Effector memory CD4-positive, alpha-beta T cell (primary cell): ENCODE data around the gene PRUNE2.
"Not testable (repeated sequence)": the region's sequence is repeated elsewhere in the genome, so short reads cannot be mapped to it uniquely, and the experiment has no call there.

Experiments used
- DNase-seq, 3 donors: peaks; one replicate each; pipeline ENCODE4 v3.0.0-alpha.2; 2020
- H3K27ac ChIP-seq: 2 replicates; pipeline ENCODE4 v1.7.0; 2013; ENCODE audit warnings: mild to moderate bottlenecking, low read length, moderate library complexity; ENCODE audit not compliant: insufficient read depth, poor library complexity, severe bottlenecking
- H3K27me3 ChIP-seq: replicated peaks from 2 replicates; pipeline ENCODE4 v1.7.0; 2013; ENCODE audit warnings: mild to moderate bottlenecking, low read length; ENCODE audit not compliant: insufficient read depth, control insufficient read depth, poor library complexity, severe bottlenecking
- H3K36me3 ChIP-seq: 2 replicates; pipeline ENCODE4 v1.7.0; 2013; ENCODE audit warnings: mild to moderate bottlenecking, low read length, moderate library complexity; ENCODE audit not compliant: control insufficient read depth, insufficient read depth
- H3K4me1 ChIP-seq: 2 replicates; pipeline ENCODE4 v1.7.0; 2013; ENCODE audit warnings: low read length, mild to moderate bottlenecking; ENCODE audit not compliant: control insufficient read depth, insufficient read depth, poor library complexity, severe bottlenecking
- H3K4me3 ChIP-seq: 2 replicates; pipeline ENCODE4 v1.7.0; 2013; ENCODE audit warnings: low read length, low read depth, mild to moderate bottlenecking; ENCODE audit not compliant: insufficient read depth, poor library complexity, severe bottlenecking
- H3K9me3 ChIP-seq: 2 replicates; pipeline ENCODE4 v1.7.0; 2013; ENCODE audit warnings: mild to moderate bottlenecking, low read length, moderate library complexity; ENCODE audit not compliant: control insufficient read depth

Gene PRUNE2

DNA sequence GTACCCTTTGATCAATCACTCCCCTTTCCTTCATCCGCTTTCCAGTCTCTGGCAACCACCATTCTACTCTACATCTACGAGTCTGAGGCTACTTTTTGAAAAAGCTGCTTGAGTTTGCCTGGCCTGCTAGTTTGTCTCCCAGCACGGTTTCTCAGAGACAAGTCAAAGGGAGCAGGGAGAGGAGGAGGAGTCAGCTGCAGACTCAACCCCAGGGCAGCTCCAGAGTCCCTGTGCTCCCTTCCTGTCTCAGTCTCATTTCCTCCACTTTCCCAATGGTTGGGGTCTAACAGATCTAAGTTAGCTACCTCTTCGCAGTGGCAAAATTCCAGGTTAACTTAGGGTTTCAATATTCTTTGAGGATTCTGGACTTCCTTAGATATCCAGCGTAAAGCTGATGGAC lies 221.7 kb downstream of the PRUNE2 start:
- no peaks in the 10 kb centered on the region for H3K9me3 ChIP-seq
- H3K4me3 ChIP-seq: no peak overlapping the region
- no peaks in the 10 kb centered on the region for H3K36me3 ChIP-seq
- H3K4me1 ChIP-seq: no peaks in the 10 kb centered on the region
- H3K27me3 ChIP-seq: no peaks in the 10 kb centered on the region
- H3K27ac ChIP-seq: no peak overlapping the region
- DNase-seq: no peak

DNA sequence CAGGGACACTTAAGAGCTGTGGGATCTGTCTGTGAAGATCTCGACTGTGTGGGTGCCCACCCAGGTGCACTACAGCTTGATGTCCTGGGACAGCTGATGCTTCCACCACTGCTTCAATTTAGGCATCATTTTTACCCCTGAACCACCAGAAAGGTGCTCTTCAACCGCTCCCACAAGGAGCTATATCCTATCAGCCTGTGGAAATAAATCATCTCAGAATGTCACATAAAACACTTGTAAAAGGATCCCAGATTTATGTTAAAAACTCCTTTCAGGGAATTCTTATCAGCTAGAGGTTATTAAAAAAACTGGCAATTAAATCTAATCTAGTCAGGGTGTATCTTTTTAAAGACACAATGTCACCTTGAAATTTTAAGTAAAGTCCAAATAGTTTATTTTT lies 224.4 kb downstream of the PRUNE2 start:
- H3K27ac ChIP-seq: no peak overlapping the region
- H3K9me3 ChIP-seq: no peaks in the 10 kb centered on the region
- H3K36me3 ChIP-seq: no peaks in the 10 kb centered on the region
- no peak overlapping the region for H3K4me3 ChIP-seq
- no peaks in the 10 kb centered on the region for H3K27me3 ChIP-seq
- no peaks in the 10 kb centered on the region for H3K4me1 ChIP-seq
- DNase-seq: no peak

DNA sequence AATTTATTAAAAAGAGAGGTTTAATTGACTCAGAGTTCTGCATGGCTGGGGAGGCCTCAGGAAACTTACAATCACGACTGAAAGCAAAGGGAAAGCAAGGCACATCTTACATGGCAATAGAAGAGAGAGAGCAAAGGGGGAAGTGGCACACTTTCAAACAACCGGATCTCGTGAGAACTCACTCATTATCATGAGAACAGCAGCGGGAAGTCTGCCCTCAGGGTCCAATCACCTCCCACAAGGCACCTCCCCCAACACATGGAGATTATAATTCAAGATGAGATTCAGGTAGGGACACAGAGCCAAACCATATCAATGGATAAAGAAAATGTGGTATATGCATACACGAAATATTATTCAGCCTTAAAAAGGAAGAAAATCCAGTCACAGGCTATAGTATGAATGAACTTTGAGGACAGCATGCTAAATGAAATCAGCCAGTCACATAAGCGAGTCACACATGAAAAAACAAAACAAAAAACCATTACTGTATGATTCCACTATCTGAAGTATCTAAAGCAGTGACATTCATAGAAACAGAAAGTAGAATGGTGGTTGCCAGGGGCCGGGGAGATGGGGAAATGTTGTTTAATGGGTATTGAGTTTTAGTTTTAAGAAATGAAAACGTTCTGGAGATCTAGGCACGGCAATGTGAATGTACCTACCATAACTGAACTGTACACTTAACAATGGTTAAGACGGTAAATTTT lies 225.0 kb downstream of the PRUNE2 start:
- Histone ChIP-seq H3K27ac (no peak overlapping the region), H3K36me3 (no peaks in the 10 kb centered on the region), H3K9me3 (no peaks in the 10 kb centered on the region), H3K4me1 (no peaks in the 10 kb centered on the region), H3K27me3 (no peaks in the 10 kb centered on the region), H3K4me3 (no peak overlapping the region)
- DNase-seq: no peak

DNA sequence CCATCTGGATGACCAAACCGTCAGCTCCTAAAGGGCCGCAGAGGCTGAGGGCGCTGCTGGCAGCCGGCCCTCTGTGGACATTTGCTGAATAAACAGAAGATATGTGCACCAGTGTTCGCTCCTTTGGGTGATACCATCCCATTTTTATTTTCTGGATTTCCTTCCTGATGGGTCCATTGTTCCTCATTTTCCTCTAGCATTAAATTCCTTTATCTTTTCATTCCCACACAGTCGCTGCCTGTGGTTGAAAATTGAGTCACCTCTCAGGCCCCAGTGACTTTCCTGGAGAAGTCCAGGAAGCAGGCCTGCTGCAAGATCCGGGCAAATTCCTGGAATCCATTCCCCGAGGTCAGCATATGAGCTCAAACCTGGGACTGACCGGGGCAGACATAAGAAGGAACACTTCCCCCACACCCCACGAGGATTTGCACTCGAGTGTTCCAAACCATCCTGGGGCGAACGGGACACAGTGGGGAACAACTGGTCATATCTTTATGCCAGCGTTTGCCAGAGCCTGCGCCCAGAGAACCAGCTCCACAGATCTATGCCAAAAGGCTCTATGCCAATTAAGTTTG lies 228.3 kb downstream of the PRUNE2 start:
- Histone ChIP-seq H3K27ac (no peak overlapping the region), H3K4me3 (no peak overlapping the region), H3K9me3 (no peaks in the 10 kb centered on the region), H3K27me3 (no peaks in the 10 kb centered on the region), H3K4me1 (no peaks in the 10 kb centered on the region), H3K36me3 (no peaks in the 10 kb centered on the region)
- DNase-seq: no peak

DNA sequence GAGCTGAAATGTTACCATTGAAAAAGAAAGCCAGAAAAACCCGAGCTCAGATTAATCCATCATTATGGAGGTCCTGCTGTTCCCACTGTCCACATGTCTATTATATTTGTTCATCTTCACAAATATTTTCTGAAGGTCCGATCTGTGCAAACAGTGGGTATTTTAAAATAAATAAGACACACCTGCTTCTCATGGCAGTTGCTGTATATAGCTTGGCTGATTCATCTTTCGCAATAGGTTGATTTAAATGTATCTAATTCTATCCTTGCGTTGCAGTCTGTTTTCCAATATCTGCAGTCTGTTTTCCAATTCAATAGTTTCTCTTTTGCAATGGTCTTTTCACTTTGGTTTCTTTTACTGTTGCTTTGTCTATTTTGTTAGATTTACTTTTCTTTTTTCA lies 229.1 kb downstream of the PRUNE2 start:
- DNase-seq: no peak
- H3K9me3 ChIP-seq: no peaks in the 10 kb centered on the region
- no peak overlapping the region for H3K27ac ChIP-seq
- H3K27me3 ChIP-seq: no peaks in the 10 kb centered on the region
- H3K36me3 ChIP-seq: no peaks in the 10 kb centered on the region
- no peaks in the 10 kb centered on the region for H3K4me1 ChIP-seq
- no peak overlapping the region for H3K4me3 ChIP-seq

DNA sequence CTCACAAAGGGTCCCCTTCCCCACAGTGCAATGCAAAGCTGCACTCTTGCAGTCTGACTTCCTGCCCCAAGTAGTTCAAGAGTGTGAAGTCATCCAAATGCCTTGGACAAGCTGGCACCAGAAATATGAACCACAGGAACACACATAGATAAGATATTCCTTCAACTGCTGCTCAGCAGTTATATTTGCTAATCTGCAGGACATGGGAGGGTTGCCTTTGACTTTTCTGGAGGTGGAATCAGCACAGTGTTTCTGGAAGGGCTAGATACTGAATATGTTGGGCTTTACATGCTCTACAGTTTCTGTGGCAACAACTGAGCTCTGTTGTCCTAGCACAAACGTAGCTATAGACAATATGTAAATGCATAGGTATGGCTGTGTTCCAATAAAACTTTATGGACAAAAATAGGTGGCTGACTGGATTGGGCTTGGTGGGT lies 238.4 kb downstream of the PRUNE2 start:
- no peak overlapping the region for H3K27ac ChIP-seq
- no peaks in the 10 kb centered on the region for H3K9me3 ChIP-seq
- no peaks in the 10 kb centered on the region for H3K4me1 ChIP-seq
- H3K4me3 ChIP-seq: no peak overlapping the region
- H3K27me3 ChIP-seq: no peaks in the 10 kb centered on the region
- no peak for DNase-seq
- no peaks in the 10 kb centered on the region for H3K36me3 ChIP-seq

DNA sequence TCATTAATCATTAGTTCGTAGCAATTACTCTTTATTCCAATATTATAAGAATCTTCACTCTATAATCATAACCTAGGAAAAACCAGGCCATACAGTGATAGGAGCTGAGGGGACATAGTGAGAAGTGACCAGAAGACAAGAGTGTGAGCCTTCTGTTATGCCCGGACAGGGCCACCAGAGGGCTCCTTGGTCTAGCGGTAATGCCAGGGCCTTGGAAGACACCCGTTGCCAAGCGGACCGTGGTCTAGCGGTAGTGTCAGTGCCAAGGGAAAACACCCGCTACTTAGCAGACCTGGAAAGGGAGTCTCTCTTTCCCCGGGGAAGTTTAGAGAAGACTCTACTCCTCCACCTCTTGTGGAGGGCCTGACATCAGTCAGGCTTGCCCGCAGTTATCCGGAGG lies 239.9 kb downstream of the PRUNE2 start:
- H3K27ac ChIP-seq, DNase-seq, H3K4me3 ChIP-seq, H3K27me3 ChIP-seq, H3K36me3 ChIP-seq, H3K4me1 ChIP-seq, H3K9me3 ChIP-seq: not testable (repeated sequence)

DNA sequence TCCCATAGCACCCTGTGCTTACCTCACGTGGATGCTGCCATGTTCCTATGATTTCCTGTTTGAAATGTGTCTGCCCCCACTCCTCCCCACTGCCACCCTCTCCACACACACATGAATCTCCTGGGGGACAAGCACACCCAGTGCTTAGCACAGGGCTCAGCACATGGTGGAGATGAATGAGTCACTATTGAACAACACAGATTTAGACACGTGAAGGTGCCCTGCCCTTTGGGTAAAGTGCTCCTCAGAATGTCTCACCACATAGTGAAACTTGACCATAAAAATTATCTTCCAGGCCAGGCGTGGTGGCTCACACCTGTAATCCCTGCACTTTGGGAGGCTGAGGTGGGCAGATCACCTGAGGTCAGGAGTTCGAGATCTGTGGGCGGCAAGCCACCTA lies 240.5 kb downstream of the PRUNE2 start:
- Histone ChIP-seq H3K27me3 (no peaks in the 10 kb centered on the region), H3K36me3 (no peaks in the 10 kb centered on the region), H3K4me1 (no peaks in the 10 kb centered on the region), H3K9me3 (no peaks in the 10 kb centered on the region), H3K27ac (no peak overlapping the region), H3K4me3 (no peak overlapping the region)
- DNase-seq: no peak

DNA sequence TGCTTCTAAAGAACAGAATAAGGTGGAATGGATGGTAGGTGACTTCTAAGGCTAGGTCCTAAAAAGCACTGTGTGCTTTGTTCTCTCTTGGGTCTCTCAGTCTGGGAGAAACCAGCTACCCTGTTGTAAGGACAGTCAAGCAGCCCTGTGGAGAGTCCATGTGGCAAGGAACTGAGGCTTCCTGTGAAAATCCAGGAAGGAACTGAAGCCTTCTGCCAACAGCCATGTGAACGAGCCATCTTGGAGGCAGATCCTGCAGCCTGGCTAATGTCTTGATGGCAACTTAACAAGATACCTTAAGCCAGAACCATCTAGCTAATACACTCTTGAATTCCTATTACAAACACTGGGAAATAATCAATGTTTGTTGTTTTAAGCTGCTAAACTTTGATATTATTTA lies 241.8 kb downstream of the PRUNE2 start:
- H3K4me1 ChIP-seq: no peaks in the 10 kb centered on the region
- H3K27ac ChIP-seq: no peak overlapping the region
- no peaks in the 10 kb centered on the region for H3K9me3 ChIP-seq
- no peaks in the 10 kb centered on the region for H3K36me3 ChIP-seq
- DNase-seq: no peak
- H3K27me3 ChIP-seq: no peaks in the 10 kb centered on the region
- no peak overlapping the region for H3K4me3 ChIP-seq

DNA sequence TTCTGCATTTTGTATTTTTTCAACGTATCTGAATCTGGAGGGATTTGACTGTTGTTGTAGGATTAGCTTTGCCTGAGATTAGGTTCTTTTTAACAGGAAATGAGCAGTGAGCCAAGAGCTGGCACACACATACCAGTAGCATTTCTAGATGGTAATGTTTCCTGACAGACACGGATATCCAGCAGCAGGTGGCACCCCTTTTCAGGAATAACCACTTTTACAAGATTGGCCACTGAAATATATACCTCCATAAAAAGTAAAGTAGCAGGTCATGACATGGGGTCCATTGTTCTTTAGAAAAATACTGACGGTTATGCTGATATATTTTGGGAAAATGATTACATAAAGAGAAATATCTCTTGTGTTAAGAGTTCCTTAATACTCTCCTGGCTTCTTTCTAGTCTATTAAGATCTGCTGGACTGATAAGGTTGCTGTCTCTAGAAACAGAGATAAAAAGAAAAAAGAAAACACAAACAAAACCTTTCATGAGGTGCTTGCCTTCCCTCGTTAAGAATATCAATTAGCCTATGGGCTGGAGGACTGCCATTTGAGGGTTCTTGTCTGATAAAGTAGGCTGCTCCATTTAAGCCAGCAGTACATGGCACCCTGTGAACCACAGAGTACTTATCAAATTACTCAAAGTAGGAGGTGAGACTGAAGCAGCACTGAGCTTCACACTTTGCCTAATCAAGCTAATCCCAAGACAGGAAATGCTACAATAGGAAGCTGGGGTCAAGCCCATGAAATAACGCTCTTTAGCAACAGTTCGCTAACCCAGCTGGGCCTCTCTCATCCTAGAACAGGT lies 243.2 kb downstream of the PRUNE2 start:
- no peaks in the 10 kb centered on the region for H3K4me1 ChIP-seq
- no peak overlapping the region for H3K4me3 ChIP-seq
- no peaks in the 10 kb centered on the region for H3K36me3 ChIP-seq
- no peaks in the 10 kb centered on the region for H3K27me3 ChIP-seq
- DNase-seq: no peak
- H3K9me3 ChIP-seq: no peaks in the 10 kb centered on the region
- H3K27ac ChIP-seq: no peak overlapping the region
